Measurements from ENCODE around the gene MICAL3.

The MICAL3 gene

GRCh38 chr22:17739196-17739975 lies 285.0 kb downstream of the MICAL3 start:
- DNase-seq = no peak

GRCh38 chr22:17738386-17739128 lies 285.8 kb downstream of the MICAL3 start:
- no peak for DNase-seq

Measured in CD4-positive, alpha-beta T cell treated with Interleukin-6 for 4 hours (primary cell).